D721Med (cell line): ENCODE data around the gene BICDL1.

Source experiments
- DNase-seq: peaks from one replicate; pipeline ENCODE4 v3.0.0; 2011; ENCODE audit warnings: low spot score; ENCODE audit not compliant: insufficient read length
- FAIRE-seq: peaks from 2 replicates; lab custom pipeline; 2011; peaks lifted over from hg19 to GRCh38; lab: Jason Lieb, UNC
- TF ChIP-seq, protein P1 (sequence below): IDR thresholded peaks from 2 replicates; pipeline ENCODE4 v1.5.1; 2012; ENCODE audit warnings: mild to moderate bottlenecking, control low read depth; ENCODE audit not compliant: insufficient read depth; ENCODE audit errors: missing control alignments

BICDL1 gene

DNA sequence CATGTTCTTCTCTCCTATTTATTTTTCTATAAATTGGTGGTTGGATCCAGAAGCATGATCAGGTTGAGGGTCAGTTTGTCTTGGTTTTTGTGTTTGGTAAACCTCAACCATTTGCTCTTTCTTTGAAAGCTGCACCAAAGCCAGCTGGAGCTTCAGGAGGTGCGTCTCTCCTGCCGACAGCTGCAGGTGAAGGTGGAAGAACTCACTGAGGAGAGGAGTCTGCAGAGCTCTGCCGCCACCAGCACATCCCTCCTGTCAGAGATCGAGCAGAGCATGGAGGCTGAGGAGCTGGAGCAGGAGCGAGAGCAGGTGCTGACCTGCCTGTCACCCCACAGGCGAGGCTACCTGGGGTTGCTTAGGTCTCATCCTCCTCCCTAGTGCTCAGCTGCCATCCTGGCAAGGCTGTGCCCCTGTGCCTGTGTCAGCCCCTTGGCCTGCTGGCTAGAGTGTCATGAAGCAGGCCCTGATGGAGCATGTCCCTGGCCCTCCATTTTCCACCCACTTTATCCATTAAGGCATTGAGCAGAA lies 82.5 kb downstream of the BICDL1 start:
- FAIRE-seq (no peak), DNase-seq (no peak)
- TF ChIP-seq, protein P1, sequence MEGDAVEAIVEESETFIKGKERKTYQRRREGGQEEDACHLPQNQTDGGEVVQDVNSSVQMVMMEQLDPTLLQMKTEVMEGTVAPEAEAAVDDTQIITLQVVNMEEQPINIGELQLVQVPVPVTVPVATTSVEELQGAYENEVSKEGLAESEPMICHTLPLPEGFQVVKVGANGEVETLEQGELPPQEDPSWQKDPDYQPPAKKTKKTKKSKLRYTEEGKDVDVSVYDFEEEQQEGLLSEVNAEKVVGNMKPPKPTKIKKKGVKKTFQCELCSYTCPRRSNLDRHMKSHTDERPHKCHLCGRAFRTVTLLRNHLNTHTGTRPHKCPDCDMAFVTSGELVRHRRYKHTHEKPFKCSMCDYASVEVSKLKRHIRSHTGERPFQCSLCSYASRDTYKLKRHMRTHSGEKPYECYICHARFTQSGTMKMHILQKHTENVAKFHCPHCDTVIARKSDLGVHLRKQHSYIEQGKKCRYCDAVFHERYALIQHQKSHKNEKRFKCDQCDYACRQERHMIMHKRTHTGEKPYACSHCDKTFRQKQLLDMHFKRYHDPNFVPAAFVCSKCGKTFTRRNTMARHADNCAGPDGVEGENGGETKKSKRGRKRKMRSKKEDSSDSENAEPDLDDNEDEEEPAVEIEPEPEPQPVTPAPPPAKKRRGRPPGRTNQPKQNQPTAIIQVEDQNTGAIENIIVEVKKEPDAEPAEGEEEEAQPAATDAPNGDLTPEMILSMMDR, result no peak

DNA sequence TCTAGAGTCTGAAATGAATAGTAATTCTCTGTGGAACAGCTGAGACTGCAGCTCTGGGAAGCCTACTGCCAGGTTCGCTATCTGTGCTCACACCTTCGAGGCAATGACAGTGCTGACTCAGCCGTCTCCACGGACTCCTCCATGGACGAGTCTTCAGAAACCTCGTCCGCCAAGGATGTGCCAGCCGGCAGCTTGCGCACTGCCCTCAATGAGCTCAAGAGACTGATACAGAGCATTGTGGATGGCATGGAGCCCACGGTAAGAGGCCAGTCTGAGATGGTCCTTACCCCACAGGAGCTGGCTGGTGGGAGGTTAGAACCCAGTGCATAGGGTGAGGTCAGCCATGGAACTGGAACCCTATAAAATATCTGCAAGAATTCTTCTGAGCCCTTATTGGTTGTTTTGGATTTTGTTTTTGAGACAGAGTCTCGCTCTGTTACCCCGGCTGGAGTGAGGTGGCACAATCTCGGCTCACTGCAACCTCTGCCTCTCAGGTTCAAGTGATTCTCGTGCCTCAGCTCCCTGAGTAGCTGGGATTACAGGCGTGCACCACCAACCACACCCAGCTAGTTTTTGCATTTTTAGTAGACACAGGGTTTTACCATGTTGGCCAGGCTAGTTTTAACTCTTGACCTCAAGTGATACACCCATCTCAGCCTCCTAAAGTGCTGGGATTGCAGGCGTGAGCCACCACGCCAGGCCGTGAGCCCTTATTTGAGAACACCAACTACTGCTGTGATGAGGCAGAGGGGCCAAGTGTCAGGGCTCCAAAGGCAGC lies 83.6 kb downstream of the BICDL1 start:
- FAIRE-seq (no peak), DNase-seq (no peak)
- TF ChIP-seq, protein P1, result no peak

DNA sequence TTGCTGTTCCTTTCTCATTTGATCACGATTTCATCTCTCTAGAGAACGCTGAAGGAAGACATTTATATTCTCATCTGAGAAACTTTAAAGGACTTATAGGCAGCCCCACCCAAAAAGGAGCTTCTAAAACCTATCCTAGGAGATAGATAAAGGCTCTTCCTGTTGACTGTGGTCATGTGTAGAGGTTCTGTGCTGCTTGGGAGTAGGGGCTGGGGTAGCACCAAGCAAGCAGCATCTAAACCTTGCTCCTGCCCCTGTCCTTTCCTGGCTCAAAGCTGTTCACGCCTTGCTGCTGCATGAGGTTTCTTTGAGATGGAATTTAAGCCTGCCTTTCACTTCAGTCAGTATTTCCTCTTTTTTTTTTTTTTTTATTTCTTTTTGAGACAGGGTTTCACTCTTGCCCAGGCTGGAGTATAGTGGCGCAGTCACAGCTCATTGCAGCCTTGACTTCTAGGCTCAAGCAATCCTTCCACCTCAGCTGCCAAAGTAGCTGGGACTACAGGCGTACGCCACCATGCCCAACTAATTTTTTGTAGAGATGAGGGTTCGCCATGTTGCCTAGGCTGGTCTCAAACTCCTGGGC lies 86.1 kb downstream of the BICDL1 start:
- DNase-seq (no peak), FAIRE-seq (no peak)
- TF ChIP-seq, protein P1, result no peak

DNA sequence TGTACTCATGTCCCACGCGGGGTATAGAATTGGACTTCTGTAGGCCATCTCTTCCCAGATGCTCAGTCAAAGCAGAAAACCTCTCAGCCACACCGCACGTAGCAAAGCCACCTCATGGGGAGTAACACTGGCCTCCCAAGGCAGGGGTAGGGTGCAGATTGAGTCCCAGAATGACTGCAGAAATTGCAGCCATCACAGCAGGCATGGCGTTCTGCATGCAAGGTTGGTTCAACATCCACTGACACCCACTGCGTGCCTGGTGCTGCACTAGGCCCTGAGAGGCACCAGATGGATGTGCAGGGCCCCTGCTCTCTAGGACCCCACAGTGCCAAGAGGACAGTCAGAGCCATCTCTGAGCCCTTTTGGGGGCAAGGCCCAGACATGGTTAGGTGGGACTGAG lies 87.6 kb downstream of the BICDL1 start:
- DNase-seq (no peak), FAIRE-seq (no peak)
- TF ChIP-seq, protein P1, result no peak

DNA sequence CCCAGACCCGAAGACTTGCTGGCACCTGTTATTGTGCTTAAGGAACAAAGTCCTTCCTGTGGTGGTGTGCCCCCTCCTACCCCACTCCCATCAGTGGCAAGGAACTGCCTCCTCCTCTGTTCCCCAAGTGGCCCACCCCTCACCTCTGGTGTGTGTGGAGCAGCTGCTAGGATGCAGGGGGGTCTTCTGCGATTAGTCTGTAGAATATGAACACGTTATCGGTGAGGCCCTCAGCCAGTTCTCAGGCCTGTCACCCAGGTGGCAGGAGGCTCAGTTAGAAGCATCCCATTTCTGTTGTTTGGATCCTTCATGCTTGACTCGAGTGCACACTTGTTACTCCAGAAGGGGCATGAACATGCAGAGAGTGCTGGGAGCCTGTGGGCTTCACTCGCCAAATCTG lies 88.2 kb downstream of the BICDL1 start:
- TF ChIP-seq, protein P1, result no peak
- FAIRE-seq, result no peak
- no peak for DNase-seq

DNA sequence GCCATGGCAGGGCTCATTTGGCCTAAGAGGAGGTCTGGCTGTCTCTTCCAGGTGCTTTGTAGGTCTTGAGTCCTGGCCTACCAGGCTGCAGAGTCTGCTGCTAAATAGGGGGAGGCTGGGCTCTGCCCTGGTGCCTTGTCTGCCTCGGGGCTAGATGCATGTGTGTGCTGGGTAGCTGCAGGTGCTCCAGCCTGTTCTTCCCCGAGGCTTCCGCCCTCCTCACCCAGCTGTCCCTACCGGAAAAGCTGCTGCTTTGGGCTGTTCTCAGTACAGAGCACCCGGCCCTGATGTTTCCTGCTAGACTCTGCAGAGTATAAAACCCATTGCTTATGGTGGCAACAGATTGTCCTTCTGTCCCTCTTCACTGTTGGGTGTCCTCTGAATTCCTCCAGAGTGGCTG lies 89.8 kb downstream of the BICDL1 start:
- DNase-seq (no peak), FAIRE-seq (no peak)
- TF ChIP-seq, protein P1, result no peak
